K562 (cell line): ENCODE measurements around the gene TMEM203. TPM values are rescaled to one million over a fixed set of nuclear protein-coding genes. Genes with fewer than 3 reads are reported as not detected.

Source experiments
- DLX4 ChIP-seq: fragments of 250-450 bp; sonication (Bioruptor Pico); IDR thresholded peaks from 2 replicates; pipeline ENCODE4 v1.6.1; 2021; ENCODE audit warnings: mild to moderate bottlenecking
- HMGN3 ChIP-seq: IDR thresholded peaks from 2 replicates; pipeline ENCODE4 v1.6.1; 2011; ENCODE audit warnings: borderline replicate concordance, low read depth, mild to moderate bottlenecking, mixed read lengths, low read length; ENCODE audit not compliant: insufficient read length; ENCODE audit errors: extremely low read depth
- HMGXB4 ChIP-seq: sonication (generic); formaldehyde crosslinking; IDR thresholded peaks from 2 replicates; pipeline ENCODE4 v1.8.1; 2023; ENCODE audit warnings: mild to moderate bottlenecking, missing genetic modification reagents
- OTX1 ChIP-seq: fragments of 450-650 bp; formaldehyde crosslinking; IDR thresholded peaks from 2 replicates; pipeline ENCODE4 v1.4.0; 2022; ENCODE audit warnings: mild to moderate bottlenecking
- PHF8 ChIP-seq: fragments of 200-600 bp; sonication (generic); IDR thresholded peaks from 2 replicates; pipeline ENCODE4 v1.6.1; 2012; ENCODE audit warnings: mixed run types, mild to moderate bottlenecking, inconsistent platforms, low read length, moderate library complexity, borderline replicate concordance
- POLR2G ChIP-seq: fragments of 200-400 bp; formaldehyde crosslinking; IDR thresholded peaks from 2 replicates; pipeline ENCODE4 v1.6.1; 2017; ENCODE audit warnings: low read depth, mild to moderate bottlenecking, antibody characterized with exemption, low read length, moderate library complexity
- POLR2H ChIP-seq: IDR thresholded peaks from 2 replicates; pipeline ENCODE4 v1.6.1; 2016; ENCODE audit warnings: missing genetic modification characterization, low read depth, mild to moderate bottlenecking, control low read depth, missing compliant biosample characterization, moderate library complexity
- PRPF4 ChIP-seq: fragments of 200-400 bp; formaldehyde crosslinking; IDR thresholded peaks from one replicate; pipeline ENCODE4 v1.6.1; 2017; ENCODE audit warnings: low read length, low read depth, mild to moderate bottlenecking; ENCODE audit not compliant: insufficient read depth, poor library complexity, severe bottlenecking
- RFX1 ChIP-seq: fragments of 450-650 bp; IDR thresholded peaks from 2 replicates; pipeline ENCODE4 v1.6.1; 2016; ENCODE audit warnings: mild to moderate bottlenecking, moderate library complexity
- SRSF9 ChIP-seq: fragments of 200-400 bp; formaldehyde crosslinking; IDR thresholded peaks from 2 replicates; pipeline ENCODE4 v1.6.1; 2017; ENCODE audit warnings: low read depth, low read length, borderline replicate concordance
- TFE3 ChIP-seq: fragments of 450-650 bp; formaldehyde crosslinking; IDR thresholded peaks from 2 replicates; pipeline ENCODE4 v1.4.0; 2020; ENCODE audit warnings: mild to moderate bottlenecking, mixed read lengths
- ZBTB12 ChIP-seq: fragments of 250-450 bp; sonication (Bioruptor Pico); IDR thresholded peaks from 2 replicates; pipeline ENCODE4 v1.4.0; 2020
- ZBTB8A ChIP-seq: fragments of 450-650 bp; IDR thresholded peaks from 2 replicates; pipeline ENCODE4 v1.6.1; 2018; ENCODE audit warnings: mild to moderate bottlenecking, moderate library complexity; ENCODE audit not compliant: partially characterized antibody
- ZNF184 ChIP-seq: sonication (generic); formaldehyde crosslinking; IDR thresholded peaks from 2 replicates; pipeline ENCODE4 v1.5.0; 2020; ENCODE audit warnings: missing genetic modification reagents
- ZNF354B ChIP-seq: fragments of 250-450 bp; sonication (Bioruptor Pico); IDR thresholded peaks from 2 replicates; pipeline ENCODE4 v1.4.0; 2020
- ZNF507 ChIP-seq: conservative IDR thresholded peaks from 2 replicates; pipeline ENCODE4 v1.6.1; 2017; ENCODE audit warnings: missing genetic modification characterization, missing compliant biosample characterization
- ZNF512 ChIP-seq: IDR thresholded peaks from 2 replicates; pipeline ENCODE4 v1.6.1; 2016; ENCODE audit warnings: missing genetic modification characterization, missing compliant biosample characterization
- ZNF707 ChIP-seq: fragments of 250-450 bp; sonication (Bioruptor Pico); conservative IDR thresholded peaks from 2 replicates; pipeline ENCODE4 v1.8.0; 2022; ENCODE audit warnings: inconsistent platforms, mild to moderate bottlenecking, moderate library complexity
- ZNF740 ChIP-seq, 3 experiments: fragments of 200-800 bp in 1 of 3; sonication (Bioruptor generic) in 1 of 3; sonication (generic) in 1 of 3; formaldehyde crosslinking in 1 of 3; IDR thresholded peaks; 2 replicates each; pipeline versions ENCODE4 v1.6.1 to v1.8.0; 2016 to 2022; ENCODE audit warnings: mild to moderate bottlenecking in 2 of 3, missing compliant biosample characterization in 2 of 3, missing genetic modification characterization in 2 of 3, missing genetic modification reagents in 1 of 3
- ZNF75A ChIP-seq: fragments of 450-650 bp; formaldehyde crosslinking; IDR thresholded peaks from 2 replicates; pipeline ENCODE4 v1.4.0; 2020; ENCODE audit warnings: mild to moderate bottlenecking
- polyA plus RNA-seq, 8 experiments: library from polyadenylated mRNA; depleted of rRNA in 4 of 8; stranded (reverse) in 5 of 8; unstranded in 3 of 8; fragments of >200 nt; fragmentation: Nextera tagmentation in 2 of 8; fragmentation: Illumina TruSeq in 1 of 8; extraction: Ambion mirVana in 2 of 8; extraction: Trizol in 1 of 8; gene quantifications; 2 replicates each; pipeline versions ENCODE4 v1.2.1 to v1.2.3, GENCODE V29; 2011 to 2014; ENCODE audit warnings: inconsistent platforms in 1 of 8, missing spikeins in 1 of 8
- total RNA-seq, 7 experiments: library from RNA; depleted of rRNA in 6 of 7; stranded (reverse); fragments of >200 nt in 6 of 7; fragmentation: Illumina TruSeq in 2 of 7; extraction: Trizol in 2 of 7; gene quantifications; 2 replicates each; pipeline versions ENCODE4 v1.2.1 to v1.2.3, GENCODE V29; 2011 to 2021; ENCODE audit warnings: low replicate concordance in 1 of 7

Gene TMEM203
- total and polyA plus RNA-seq, 9 of the 15 experiments (the other 6 are each of a cell fraction or from before 2014, with no cell fraction given): 8.8 to 59.5 (median 37.6) TPM

- TF ChIP-seq HMGXB4 (CRISPR knock-in tag) (peak; percentile 76; the same call in 1 of the 2 replicates), DLX4 (CRISPR knock-in tag) (no peak), ZNF512 (no peak), PHF8 (peak; percentile 73; the same call in 1 of the 2 replicates), ZNF707 (CRISPR knock-in tag) (no peak), ZBTB12 (CRISPR knock-in tag) (no peak; the same call in 1 of the 2 replicates), HMGN3 (peak; percentile 63), ZNF507 (tag) (no peak), RFX1 (no peak), ZNF75A (CRISPR knock-in tag) (no peak), TFE3 (peak; percentile 14; the same call in 1 of the 2 replicates), PRPF4 (no peak), ZNF354B (CRISPR knock-in tag) (no peak), ZNF184 (no peak), OTX1 (CRISPR knock-in tag) (no peak), POLR2G (no peak), SRSF9 (no peak), ZNF740 (CRISPR knock-in tag; IDR thresholded peaks at IDR 0.05) (peak; percentile 43; the same call in 1 of the 2 replicates), ZNF740 (tag; IDR thresholded peaks at IDR 0.05) (no peak), POLR2H (no peak), ZBTB8A (no peak)
Observed at GRCh38 chr9:137240318-137240840, 34.9 kb upstream of the TMEM203 start (continued).
